Ishikawa (cell line): ENCODE data around the gene PUM1.

Experiments
- CEBPB ChIP-seq: IDR thresholded peaks from 2 replicates; pipeline ENCODE4 v1.6.1; 2012
- CREB1 ChIP-seq: IDR thresholded peaks from 2 replicates; pipeline ENCODE4 v1.6.1; 2012; ENCODE audit warnings: low read depth
- EGR1 ChIP-seq: IDR thresholded peaks from 2 replicates; pipeline ENCODE4 v1.6.1; 2012
- EP300 ChIP-seq: IDR thresholded peaks from 2 replicates; pipeline ENCODE4 v1.6.1; 2012; ENCODE audit warnings: borderline replicate concordance
- FOXM1 ChIP-seq: IDR thresholded peaks from 2 replicates; pipeline ENCODE4 v1.6.1; 2012; ENCODE audit warnings: low read depth, borderline replicate concordance
- MAX ChIP-seq: IDR thresholded peaks from 2 replicates; pipeline ENCODE4 v1.6.1; 2012
- NFIC ChIP-seq: IDR thresholded peaks from 2 replicates; pipeline ENCODE4 v1.6.1; 2012
- RAD21 ChIP-seq: IDR thresholded peaks from 2 replicates; pipeline ENCODE4 v1.6.1; 2012; ENCODE audit warnings: low read depth
- REST ChIP-seq: IDR thresholded peaks from 2 replicates; pipeline ENCODE4 v1.6.1; 2012; ENCODE audit warnings: low read depth, mild to moderate bottlenecking
- TAF1 ChIP-seq: IDR thresholded peaks from 2 replicates; pipeline ENCODE4 v1.6.1; 2012; ENCODE audit warnings: low read depth, mild to moderate bottlenecking
- TCF12 ChIP-seq: IDR thresholded peaks from 2 replicates; pipeline ENCODE4 v1.6.1; 2012; ENCODE audit warnings: low read depth
- TEAD4 ChIP-seq: IDR thresholded peaks from 2 replicates; pipeline ENCODE4 v1.6.1; 2012
- YY1 ChIP-seq: IDR thresholded peaks from 2 replicates; pipeline ENCODE4 v1.6.1; 2012; ENCODE audit warnings: low read depth
- ZBTB7A ChIP-seq: IDR thresholded peaks from 2 replicates; pipeline ENCODE4 v1.6.1; 2012; ENCODE audit warnings: low read depth
- TF ChIP-seq, protein P1 (sequence below): IDR thresholded peaks from 2 replicates; pipeline ENCODE4 v1.6.1; 2012

PUM1 gene

GRCh38 chr1:30908696-30909364 is 156.7 kb downstream of the PUM1 start, which contains the start of gene SDC3:
Gene SDC3 (minus strand): TSS chr1:30908758. CDS start chr1:30908586, 172 bp downstream.
- TF ChIP-seq YY1 (no peak), REST (no peak), FOXM1 (no peak)

DNA sequence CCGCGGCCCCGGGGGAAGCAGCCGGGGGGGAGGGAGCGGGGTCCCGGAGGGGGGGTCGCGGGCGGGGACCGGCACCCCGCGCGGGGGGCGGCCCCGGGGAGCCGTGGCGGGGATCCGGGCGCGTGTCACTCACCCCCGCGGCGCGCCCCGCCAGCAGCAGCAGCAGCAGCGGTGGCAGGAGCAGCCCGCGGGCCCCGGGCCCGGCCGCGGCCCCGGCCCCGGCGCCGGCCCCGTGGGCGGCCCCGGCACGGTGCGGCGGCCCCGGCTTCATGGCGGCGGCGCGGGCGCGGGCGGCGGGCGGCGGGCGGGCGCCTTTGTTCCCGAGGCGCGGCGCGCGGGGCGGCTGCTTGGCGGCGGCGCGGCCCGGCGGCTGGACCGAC is 157.2 kb downstream of the PUM1 start:
- no peak for TF ChIP-seq REST
- TF ChIP-seq NFIC: no peak

- TF ChIP-seq EGR1 (peak; percentile 70), TEAD4 (no peak)
Measured at GRCh38 chr1:30907481-30908315, 157.8 kb downstream of the PUM1 start.

DNA sequence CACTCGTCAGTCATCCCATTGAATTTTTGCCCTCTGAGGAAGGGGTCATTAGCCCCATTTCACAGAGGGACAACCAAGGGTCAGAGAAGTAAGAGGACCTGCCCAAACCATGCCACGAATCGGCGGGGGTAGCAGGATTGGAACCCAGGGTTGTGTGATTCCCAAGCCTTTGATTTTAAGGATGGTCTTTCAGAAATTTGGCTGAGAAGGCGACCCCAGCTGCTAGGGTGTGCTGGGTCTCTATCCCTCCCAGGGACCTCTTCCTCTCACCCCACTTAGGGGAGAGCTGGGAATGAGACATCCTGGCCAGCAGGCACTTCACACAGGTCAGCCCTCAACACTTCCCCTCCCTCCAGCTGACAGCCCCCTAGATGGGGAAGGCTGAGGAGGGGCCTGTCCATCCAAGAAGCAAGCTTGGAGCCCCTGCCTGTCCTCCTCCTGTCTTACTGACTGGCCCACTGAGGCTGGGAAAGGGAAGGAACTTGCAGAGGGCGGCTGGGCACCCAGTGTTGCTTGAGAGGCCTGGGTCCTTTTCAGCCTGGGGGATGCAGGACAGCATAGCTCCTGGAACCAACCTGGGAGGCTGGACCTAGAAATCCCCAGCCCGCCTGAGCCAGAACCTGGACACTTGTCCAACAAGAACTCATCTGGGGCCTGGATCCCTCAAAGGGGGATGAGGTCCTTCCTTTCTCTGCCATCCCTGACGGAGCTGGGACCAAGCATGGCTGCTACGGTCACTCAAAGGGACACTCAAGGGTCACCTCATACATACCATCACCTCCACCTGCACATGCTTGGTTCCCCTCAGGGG is 158.7 kb downstream of the PUM1 start:
- TF ChIP-seq, protein P1, sequence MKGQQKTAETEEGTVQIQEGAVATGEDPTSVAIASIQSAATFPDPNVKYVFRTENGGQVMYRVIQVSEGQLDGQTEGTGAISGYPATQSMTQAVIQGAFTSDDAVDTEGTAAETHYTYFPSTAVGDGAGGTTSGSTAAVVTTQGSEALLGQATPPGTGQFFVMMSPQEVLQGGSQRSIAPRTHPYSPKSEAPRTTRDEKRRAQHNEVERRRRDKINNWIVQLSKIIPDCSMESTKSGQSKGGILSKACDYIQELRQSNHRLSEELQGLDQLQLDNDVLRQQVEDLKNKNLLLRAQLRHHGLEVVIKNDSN: no peak
- no peak for TF ChIP-seq CREB1
- TF ChIP-seq TCF12: no peak
- TF ChIP-seq FOXM1: no peak
- TF ChIP-seq MAX: no peak
- TF ChIP-seq TAF1: no peak
- TF ChIP-seq ZBTB7A: no peak
- TF ChIP-seq EP300: no peak
- no peak for TF ChIP-seq TEAD4
- TF ChIP-seq RAD21: no peak
- TF ChIP-seq NFIC: no peak
- no peak for TF ChIP-seq REST
- TF ChIP-seq CEBPB: no peak
- TF ChIP-seq EGR1: no peak

DNA sequence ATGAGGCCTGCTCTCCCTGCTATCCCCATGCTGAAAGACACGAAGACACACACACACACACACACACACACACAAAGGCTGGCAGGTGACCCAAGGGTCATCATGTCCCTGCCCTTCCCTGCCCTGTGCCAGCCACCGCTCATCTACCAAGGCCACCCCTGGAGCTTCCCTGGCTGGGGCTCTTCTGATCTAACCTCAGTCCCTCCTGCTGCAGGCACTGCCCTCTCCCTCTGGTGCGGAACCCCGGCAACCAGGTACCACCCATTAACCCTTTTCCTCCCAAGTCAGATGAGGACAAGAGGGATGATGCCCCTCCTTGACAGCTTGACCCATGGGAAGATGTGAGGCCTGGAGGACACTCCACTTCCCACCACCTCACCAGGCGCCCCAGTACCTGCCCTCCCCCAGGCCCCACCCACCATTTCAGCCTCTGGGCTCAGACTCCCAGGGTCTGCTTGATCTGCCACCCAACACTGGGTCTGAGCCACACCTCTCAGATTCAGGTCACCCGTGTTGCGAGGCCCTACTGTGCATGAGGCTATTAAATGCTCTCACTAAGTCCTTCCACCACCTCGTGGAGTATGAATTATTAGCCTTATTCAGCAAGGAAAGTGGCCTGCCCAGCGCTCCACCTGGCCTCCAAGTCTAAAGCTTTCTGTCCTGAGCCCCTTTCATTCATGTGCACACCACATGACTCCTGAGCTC is 159.4 kb downstream of the PUM1 start:
- TF ChIP-seq CREB1: no peak
- no peak for TF ChIP-seq EGR1
- TF ChIP-seq EP300: no peak
- no peak for TF ChIP-seq TAF1
- no peak for TF ChIP-seq YY1
- TF ChIP-seq MAX: no peak
- no peak for TF ChIP-seq FOXM1
- no peak for TF ChIP-seq TEAD4
- no peak for TF ChIP-seq NFIC
- TF ChIP-seq TCF12: no peak
- TF ChIP-seq, protein P1: no peak
- TF ChIP-seq RAD21: no peak
- TF ChIP-seq REST: no peak
- TF ChIP-seq CEBPB: no peak
- TF ChIP-seq ZBTB7A: no peak
